A549 (cell line): ENCODE data around the gene SERTAD1.

ENCODE experiments used
- CTCF ChIP-seq: fragments of >200 bp; sonication (Bioruptor Twin); formaldehyde crosslinking; IDR thresholded peaks from 3 replicates; pipeline ENCODE4 v1.5.1; 2016
- EHMT2 ChIP-seq: fragments of 200-600 bp; sonication (generic); IDR thresholded peaks from 2 replicates; pipeline ENCODE4 v1.6.1; 2016; ENCODE audit warnings: antibody characterized with exemption, low read depth, mild to moderate bottlenecking, moderate library complexity
- EP300 ChIP-seq, 2 experiments: fragments of >200 bp; sonication (Bioruptor Twin); formaldehyde crosslinking; IDR thresholded peaks; 2 replicates in 1 of 2; 3 replicates in 1 of 2; pipeline ENCODE4 v1.6.1; 2016 to 2017
- HDAC2 ChIP-seq: fragments of 200-600 bp; sonication (generic); IDR thresholded peaks from 2 replicates; pipeline ENCODE4 v1.6.1; 2016
- JUNB ChIP-seq: fragments of >200 bp; sonication (Bioruptor Twin); formaldehyde crosslinking; IDR thresholded peaks from 2 replicates; pipeline ENCODE4 v1.6.1; 2016
- MAZ ChIP-seq: fragments of 150-350 bp; IDR thresholded peaks from 2 replicates; pipeline ENCODE4 v1.6.1; 2014; ENCODE audit warnings: antibody characterized with exemption, low read depth, low read length, borderline replicate concordance
- POLR2A ChIP-seq: IDR thresholded peaks from 2 replicates; pipeline ENCODE4 v1.6.1; 2012; ENCODE audit warnings: mild to moderate bottlenecking, low read length
- RNF2 ChIP-seq: fragments of 200-600 bp; sonication (generic); IDR thresholded peaks from 2 replicates; pipeline ENCODE4 v1.6.1; 2016; ENCODE audit warnings: low read depth, mild to moderate bottlenecking, antibody characterized with exemption, moderate library complexity, borderline replicate concordance
- TP53 ChIP-seq: fragments of 250-450 bp; sonication (Bioruptor Pico); IDR thresholded peaks from 2 replicates; pipeline ENCODE4 v1.5.0; 2021; ENCODE audit warnings: mild to moderate bottlenecking, moderate library complexity
- USF2 ChIP-seq: fragments of 450-650 bp; IDR thresholded peaks from 2 replicates; pipeline ENCODE4 v1.6.1; 2014; ENCODE audit warnings: antibody characterized with exemption
- TF ChIP-seq, protein P1 (sequence below): fragments of 150-350 bp; IDR thresholded peaks from 2 replicates; pipeline ENCODE4 v1.6.1; 2014; ENCODE audit warnings: low read depth, mild to moderate bottlenecking, low read length

GRCh38 chr19:40472516-40472915, 46.7 kb upstream of the SERTAD1 start:
- TF ChIP-seq CTCF (no peak), POLR2A (no peak), USF2 (no peak), RNF2 (no peak), EP300 (IDR thresholded peaks at IDR 0.05) (no peak), TP53 (CRISPR knock-in tag) (no peak), JUNB (no peak), MAZ (no peak), HDAC2 (no peak), EHMT2 (no peak)
- TF ChIP-seq, protein P1, sequence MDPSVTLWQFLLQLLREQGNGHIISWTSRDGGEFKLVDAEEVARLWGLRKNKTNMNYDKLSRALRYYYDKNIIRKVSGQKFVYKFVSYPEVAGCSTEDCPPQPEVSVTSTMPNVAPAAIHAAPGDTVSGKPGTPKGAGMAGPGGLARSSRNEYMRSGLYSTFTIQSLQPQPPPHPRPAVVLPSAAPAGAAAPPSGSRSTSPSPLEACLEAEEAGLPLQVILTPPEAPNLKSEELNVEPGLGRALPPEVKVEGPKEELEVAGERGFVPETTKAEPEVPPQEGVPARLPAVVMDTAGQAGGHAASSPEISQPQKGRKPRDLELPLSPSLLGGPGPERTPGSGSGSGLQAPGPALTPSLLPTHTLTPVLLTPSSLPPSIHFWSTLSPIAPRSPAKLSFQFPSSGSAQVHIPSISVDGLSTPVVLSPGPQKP, result no peak
